ENCODE results near the gene HOXB9. TPM values are rescaled to one million over a fixed set of nuclear protein-coding genes. Genes with fewer than 3 reads are reported as not detected.
A peak's percentile ranks its signal among the peaks of the same experiment; 100 is the strongest.

Gene HOXB9
- total RNA-seq, 1 experiment from 2014 or later = 4.0 TPM

GRCh38 chr17:48612854-48613691 is 13.1 kb downstream of the HOXB9 start:
- H3K9me3 ChIP-seq (replicated peaks) = no peaks in the 10 kb centered on the region
- no peak overlapping the region for H3K27ac ChIP-seq
- peak overlapping the region; percentile 84 for H3K4me3 ChIP-seq
- H3K36me3 ChIP-seq = no peaks in the 10 kb centered on the region
- H3K27me3 ChIP-seq = peaks cover 13% of the 10 kb centered on the region
- peak; percentile 65 to 77 for DNase-seq
- H3K4me1 ChIP-seq = no peaks in the 10 kb centered on the region; the same call in 1 of the 2 replicates

DNA sequence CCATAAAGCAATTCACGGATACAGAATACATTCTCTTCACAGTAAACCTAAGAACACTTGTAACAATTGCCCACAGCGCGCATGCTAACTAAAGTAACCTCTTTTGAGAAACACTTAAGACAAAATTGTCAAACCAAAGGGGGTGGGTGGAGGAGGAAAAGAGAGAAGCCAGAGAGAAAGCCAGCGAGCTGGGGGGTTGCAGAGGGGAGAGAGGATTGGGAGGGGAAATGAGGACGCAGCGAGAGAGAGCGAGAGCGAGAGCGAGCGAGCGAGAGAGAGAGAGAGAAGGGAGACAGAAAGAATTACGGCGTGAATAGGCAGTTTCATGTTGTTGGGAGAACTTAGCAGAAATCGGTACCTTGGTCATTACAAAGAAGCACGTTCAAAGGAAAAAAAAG is 13.7 kb downstream of the HOXB9 start:
- DNase-seq = peak in 1 of 2 experiments; percentile 50
- peaks cover 8% of the 10 kb centered on the region; the same call in 1 of the 2 replicates for H3K27me3 ChIP-seq
- H3K4me1 ChIP-seq = no peaks in the 10 kb centered on the region; the same call in 1 of the 2 replicates

DNA sequence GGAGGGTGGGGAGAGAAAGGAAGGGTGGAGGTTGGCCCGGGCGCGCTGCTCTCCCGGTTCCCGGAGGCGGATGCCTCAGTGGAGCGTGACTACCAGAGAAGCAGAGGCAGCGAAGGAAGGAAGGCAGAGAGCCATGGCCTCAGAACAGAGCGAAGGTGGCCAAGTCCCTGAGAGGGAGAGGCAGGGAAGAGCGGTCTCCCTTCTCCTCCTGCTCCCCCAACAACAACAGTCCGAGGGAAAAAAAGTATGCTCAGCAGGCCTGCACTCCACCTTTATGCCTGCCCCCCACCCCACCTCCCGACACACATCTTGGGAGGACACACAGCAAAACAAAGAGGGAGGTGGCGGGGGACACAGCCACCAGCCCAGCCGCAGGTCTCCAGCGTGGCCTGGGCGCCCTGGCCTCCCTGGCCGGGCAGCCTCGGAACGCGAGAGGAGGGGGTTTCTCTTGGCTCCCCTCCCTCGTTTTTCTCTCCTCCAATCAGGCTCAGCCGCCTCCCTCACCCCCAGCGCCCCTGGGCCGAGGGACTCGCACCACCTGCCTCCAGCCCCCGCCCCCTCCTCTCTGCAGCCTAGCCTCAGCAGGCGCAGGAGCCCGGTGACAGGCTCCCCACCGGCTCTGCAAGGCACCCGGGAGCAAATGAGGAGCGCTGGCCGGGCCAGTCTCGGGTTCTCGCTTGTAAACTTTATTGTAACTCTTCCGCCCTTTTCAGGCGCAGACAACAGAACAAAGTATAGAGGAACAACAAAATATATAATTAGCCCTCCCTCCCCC is 14.3 kb downstream of the HOXB9 start:
- peak; percentile 70 to 73 for DNase-seq
- no peaks in the 10 kb centered on the region; the same call in 1 of the 2 replicates for H3K4me1 ChIP-seq
- no peaks in the 10 kb centered on the region for H3K36me3 ChIP-seq
- H3K9me3 ChIP-seq (replicated peaks) = no peaks in the 10 kb centered on the region
- no peak overlapping the region for H3K27ac ChIP-seq
- H3K27me3 ChIP-seq = peaks cover 8% of the 10 kb centered on the region; the same call in 1 of the 2 replicates
- peak overlapping the region; percentile 84 for H3K4me3 ChIP-seq

More for the DNA sequence above, 13.7 kb downstream of the HOXB9 start:
- Histone ChIP-seq H3K9me3 (replicated peaks) (no peaks in the 10 kb centered on the region), H3K27ac (no peak overlapping the region), H3K36me3 (no peaks in the 10 kb centered on the region), H3K4me3 (peak overlapping the region; percentile 84)

- Histone ChIP-seq H3K9me3 (replicated peaks) (no peaks in the 10 kb centered on the region), H3K36me3 (no peaks in the 10 kb centered on the region), H3K4me3 (peak overlapping the region; percentile 84), H3K4me1 (no peaks in the 10 kb centered on the region; the same call in 1 of the 2 replicates), H3K27ac (peak overlapping the region; percentile 74), H3K27me3 (peaks cover 7% of the 10 kb centered on the region; the same call in 1 of the 2 replicates)
- DNase-seq = peak; percentile 28 to 59
These were observed 14.9 kb downstream of the HOXB9 start for GRCh38 chr17:48611213-48611612.

DNA sequence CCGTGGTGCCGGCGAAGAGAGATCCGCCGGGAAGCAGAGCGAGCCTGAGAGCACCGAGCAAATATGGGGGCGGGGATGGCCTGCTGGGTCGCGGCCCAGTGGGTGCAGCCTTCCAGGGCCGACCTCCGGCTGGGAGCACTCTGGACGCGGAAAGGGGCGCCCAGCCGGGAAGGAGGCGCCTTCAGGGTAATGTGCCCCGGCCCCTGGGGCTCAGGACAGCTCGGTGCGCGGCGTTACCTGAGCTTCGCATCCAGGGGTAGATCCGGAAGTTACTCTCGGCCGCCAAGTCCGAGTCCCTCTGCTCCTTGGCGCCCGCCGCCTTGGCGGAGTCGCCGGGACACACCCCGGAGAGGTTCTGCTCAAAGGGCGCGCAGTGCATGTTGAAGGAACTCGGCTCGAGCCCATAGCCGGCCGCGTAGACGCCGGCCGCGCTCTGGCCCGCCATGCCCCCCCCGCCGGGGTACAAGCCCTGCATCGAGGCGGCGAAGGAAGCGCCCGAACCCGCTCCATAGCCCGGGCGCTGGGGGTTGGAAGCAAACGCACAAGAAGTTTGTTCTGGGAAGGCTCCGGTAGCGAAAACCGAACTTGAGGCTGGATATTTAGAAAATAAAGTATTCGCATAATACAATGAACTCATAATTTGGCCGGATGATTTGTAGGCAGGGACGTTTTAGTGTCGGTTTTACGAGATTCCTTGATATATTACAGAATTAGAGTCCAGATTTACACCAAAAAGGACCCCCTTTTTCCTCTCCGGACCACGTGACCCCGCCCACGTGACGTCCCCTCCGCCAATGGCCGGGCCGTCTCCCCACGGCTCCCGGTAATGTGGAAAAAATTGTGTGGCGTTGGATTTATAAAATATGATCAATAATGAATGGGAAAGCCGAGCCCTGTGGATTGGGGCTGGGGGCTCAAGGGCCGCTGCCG is 15.6 kb downstream of the HOXB9 start, which contains the start of gene HOXB7:
Gene HOXB7, minus strand, starts transcription at position 736 of the 930 bp plus-strand sequence. Its CDS starts 99 bp downstream, at position 637.
- peak within 1 kb of the TSS; percentile 74 for H3K27ac ChIP-seq

GRCh38 chr17:48609759-48610281 is 16.3 kb downstream of the HOXB9 start:
- H3K27ac ChIP-seq = peak overlapping the region; percentile 74
- no peaks in the 10 kb centered on the region for H3K27me3 ChIP-seq

More for the DNA sequence above, 15.6 kb downstream of the HOXB9 start, which contains the start of gene HOXB7:
- peak within 1 kb of the TSS; percentile 84 for H3K4me3 ChIP-seq
- peak; percentile 81 to 82 for DNase-seq
- no peaks in the 10 kb centered on the region for H3K36me3 ChIP-seq
- no peaks in the 10 kb centered on the region; the same call in 1 of the 2 replicates for H3K27me3 ChIP-seq
- H3K4me1 ChIP-seq = no peaks in the 10 kb centered on the region; the same call in 1 of the 2 replicates
- H3K9me3 ChIP-seq (replicated peaks) = no peaks in the 10 kb centered on the region

GRCh38 chr17:48609033-48609432 is 17.1 kb downstream of the HOXB9 start:
- no peak overlapping the region for H3K4me3 ChIP-seq
- no peak overlapping the region for H3K27ac ChIP-seq

More at GRCh38 chr17:48609759-48610281, 16.3 kb downstream of the HOXB9 start:
- no peaks in the 10 kb centered on the region; the same call in 1 of the 2 replicates for H3K4me1 ChIP-seq
- H3K4me3 ChIP-seq = peak overlapping the region; percentile 84
- DNase-seq = peak in 1 of 2 experiments; percentile 37
- H3K9me3 ChIP-seq (replicated peaks) = no peaks in the 10 kb centered on the region
- H3K36me3 ChIP-seq = no peaks in the 10 kb centered on the region

GRCh38 chr17:48608494-48608834 is 17.7 kb downstream of the HOXB9 start:
- H3K27ac ChIP-seq = no peak overlapping the region
- H3K9me3 ChIP-seq (replicated peaks) = no peaks in the 10 kb centered on the region
- no peak overlapping the region for H3K4me3 ChIP-seq
- H3K4me1 ChIP-seq = no peaks in the 10 kb centered on the region; the same call in 1 of the 2 replicates
- no peak for DNase-seq
- no peaks in the 10 kb centered on the region for H3K27me3 ChIP-seq
- no peaks in the 10 kb centered on the region for H3K36me3 ChIP-seq

More at GRCh38 chr17:48609033-48609432, 17.1 kb downstream of the HOXB9 start:
- H3K9me3 ChIP-seq (replicated peaks) = no peaks in the 10 kb centered on the region
- H3K27me3 ChIP-seq = no peaks in the 10 kb centered on the region
- H3K4me1 ChIP-seq = no peaks in the 10 kb centered on the region; the same call in 1 of the 2 replicates
- H3K36me3 ChIP-seq = no peaks in the 10 kb centered on the region
- no peak for DNase-seq

DNA sequence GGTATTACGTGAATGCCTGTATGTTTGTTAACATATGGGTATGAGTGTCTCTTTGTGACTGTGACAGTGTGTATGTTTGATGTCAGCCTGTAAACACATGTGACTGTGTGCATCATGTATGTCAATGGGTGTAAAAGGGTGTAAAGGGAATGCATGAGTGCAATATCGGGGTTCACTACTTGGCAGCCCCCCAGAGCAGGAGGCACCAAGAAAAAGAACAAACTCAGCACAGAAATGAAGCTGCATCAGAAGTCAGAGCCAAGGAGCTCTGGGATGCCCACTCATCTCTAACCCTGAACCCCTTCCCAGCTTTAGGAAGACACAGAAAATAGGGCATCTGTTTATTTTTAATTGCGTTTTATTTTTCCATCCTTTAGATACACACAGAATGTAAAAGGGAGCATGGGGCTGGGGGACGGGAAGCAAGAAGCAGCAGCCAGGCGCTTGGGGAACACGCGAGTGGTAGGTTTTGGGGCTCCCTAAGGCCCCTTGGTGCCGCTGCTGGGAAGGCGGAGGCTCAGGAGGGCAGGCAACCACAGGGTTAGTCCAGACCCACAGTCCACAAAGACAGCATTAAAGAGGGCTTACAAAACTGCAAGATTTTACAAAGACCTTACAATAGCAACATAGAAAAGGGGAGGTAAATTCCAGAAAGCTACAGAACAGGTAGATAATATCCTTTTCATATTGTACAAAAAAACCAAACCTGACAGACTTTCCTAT is 19.1 kb downstream of the HOXB9 start:
- Histone ChIP-seq H3K27ac (no peak overlapping the region), H3K4me3 (no peak overlapping the region), H3K4me1 (no peaks in the 10 kb centered on the region; the same call in 1 of the 2 replicates), H3K9me3 (replicated peaks) (no peaks in the 10 kb centered on the region), H3K27me3 (no peaks in the 10 kb centered on the region), H3K36me3 (no peaks in the 10 kb centered on the region)
- DNase-seq = no peak

GRCh38 chr17:48605991-48606891 is 19.9 kb downstream of the HOXB9 start:
- H3K36me3 ChIP-seq = no peaks in the 10 kb centered on the region
- no peaks in the 10 kb centered on the region; the same call in 1 of the 2 replicates for H3K4me1 ChIP-seq
- H3K27me3 ChIP-seq = no peaks in the 10 kb centered on the region
- H3K9me3 ChIP-seq (replicated peaks) = no peaks in the 10 kb centered on the region
- H3K27ac ChIP-seq = no peak overlapping the region
- DNase-seq = no peak
- H3K4me3 ChIP-seq = no peak overlapping the region

- DNase-seq = peak in 1 of 2 experiments; percentile 30
- no peaks in the 10 kb centered on the region; the same call in 1 of the 2 replicates for H3K4me1 ChIP-seq
- peak overlapping the region; percentile 48 for H3K27ac ChIP-seq
- H3K36me3 ChIP-seq = no peaks in the 10 kb centered on the region
- H3K27me3 ChIP-seq = no peaks in the 10 kb centered on the region
- no peaks in the 10 kb centered on the region for H3K9me3 ChIP-seq (replicated peaks)
- peak overlapping the region; percentile 62 for H3K4me3 ChIP-seq
These were observed 20.7 kb downstream of the HOXB9 start for GRCh38 chr17:48605409-48605919.

GRCh38 chr17:48604770-48605329 is 21.3 kb downstream of the HOXB9 start, which contains the start of gene HOXB6:
Gene HOXB6, minus strand, starts transcription at chr17:48604986. Its CDS starts 6,836 bp downstream, at chr17:48598150.
- H3K27me3 ChIP-seq = no peaks in the 10 kb centered on the region
- peak within 1 kb of the TSS; percentile 62 for H3K4me3 ChIP-seq
- no peaks in the 10 kb centered on the region for H3K9me3 ChIP-seq (replicated peaks)
- peak within 1 kb of the TSS; percentile 48 for H3K27ac ChIP-seq
- DNase-seq = peak in 1 of 2 experiments; percentile 41
- H3K4me1 ChIP-seq = no peaks in the 10 kb centered on the region; the same call in 1 of the 2 replicates
- no peaks in the 10 kb centered on the region for H3K36me3 ChIP-seq

Measured in SJCRH30 (cell line).